Naive thymus-derived CD8-positive, alpha-beta T cell (primary cell): Measurements from ENCODE around the gene NGFR. TPM values are rescaled to one million over a fixed set of nuclear protein-coding genes. Genes with fewer than 3 reads are reported as not detected.
"Not testable (repeated sequence)": the region's sequence is repeated elsewhere in the genome, so short reads cannot be mapped to it uniquely, and the experiment has no call there.

Experiments used
- ATAC-seq, 2 donors: fragments of 150-1000 bp; cut with Tn5 transposase in 1 of 2; sonication (Bioruptor Pico), chemical (Tn5 transposase) in 1 of 2; 1 replicate in 1 of 2; 2 replicates in 1 of 2; pipeline ENCODE4 v1.10.0; 2021; ENCODE audit warnings: mild to moderate bottlenecking in 2 of 2, moderate library complexity in 2 of 2
- POLR2A ChIA-PET: fragments of 350-600 bp; sonication (Branson Sonifier 250); formaldehyde crosslinking; loops from one replicate; lab custom pipeline; 2021; ENCODE audit warnings: antibody characterized with exemption; lab: Charles Lee
- DNase-seq, 10 donors: peaks; one replicate each; pipeline versions ENCODE4 v3.0.0 to v3.0.0-alpha.2; 2020 to 2022
- H3K27ac Mint-ChIP-seq, 10 donors: one replicate each; pipeline ENCODE4 v1.8.0; 2020 to 2022; ENCODE audit warnings: mild to moderate bottlenecking in 10 of 10, mixed read lengths in 10 of 10, moderate library complexity in 4 of 10, inconsistent platforms in 1 of 10
- H3K27me3 Mint-ChIP-seq, 5 donors: one replicate each; pipeline ENCODE4 v1.8.0; 2021 to 2022; ENCODE audit warnings: mixed read lengths in 5 of 5
- H3K36me3 Mint-ChIP-seq, 3 donors: one replicate each; pipeline ENCODE4 v1.8.0; 2020 to 2022; ENCODE audit warnings: mixed read lengths in 3 of 3, mild to moderate bottlenecking in 2 of 3, inconsistent platforms in 1 of 3
- H3K4me1 Mint-ChIP-seq, 4 donors: one replicate each; pipeline ENCODE4 v1.8.0; 2021 to 2022; ENCODE audit warnings: mixed read lengths in 4 of 4
- H3K4me3 Mint-ChIP-seq, 10 donors: one replicate each; pipeline ENCODE4 v1.8.0; 2020 to 2022; ENCODE audit warnings: mild to moderate bottlenecking in 10 of 10, mixed read lengths in 10 of 10, moderate library complexity in 6 of 10, inconsistent platforms in 1 of 10
- H3K9me3 Mint-ChIP-seq, 9 donors: one replicate each; pipeline ENCODE4 v1.8.0; 2020 to 2022; ENCODE audit warnings: mixed read lengths in 9 of 9, mild to moderate bottlenecking in 3 of 9, inconsistent platforms in 1 of 9, moderate library complexity in 1 of 9
- polyA plus RNA-seq, 3 donors: library from polyadenylated mRNA; unstranded; fragments of 300-500 nt; fragmentation: Illumina TruSeq; gene quantifications; one replicate each; pipeline ENCODE4 v1.2.3, GENCODE V29; 2021
- total RNA-seq, 8 experiments: library from RNA in 2 of 8; stranded (reverse) in 2 of 8; gene quantifications; one replicate each; pipeline ENCODE4 v1.2.3 and lab custom pipeline; 2021 to 2026

NGFR gene
- total and polyA plus RNA-seq, 5 experiments from 2014 or later: 0.47 TPM; not detected in 4

DNA sequence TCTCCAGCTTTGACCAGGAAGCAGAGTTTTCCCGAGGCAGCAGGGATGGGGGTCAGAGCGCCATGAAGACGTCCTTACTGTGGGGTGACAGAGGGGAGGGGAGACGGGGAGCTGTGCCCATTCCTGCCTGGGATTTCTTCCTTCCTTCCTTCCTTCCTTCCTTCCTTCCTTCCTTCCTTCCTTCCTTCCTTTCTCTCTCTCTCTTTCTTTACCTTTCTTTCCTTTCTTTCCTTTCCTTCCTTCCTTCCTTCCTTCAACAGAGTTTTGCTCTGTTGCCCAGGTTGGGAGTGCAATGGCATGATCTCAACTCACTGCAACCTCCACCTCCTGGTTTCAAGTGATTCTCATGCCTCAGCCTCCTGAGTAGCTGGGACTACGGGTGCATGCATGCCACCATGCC, 7.6 kb downstream of the NGFR start:
- peaks cover under 1 to 11% (median 7%) of the 10 kb centered on the region in 4 donors for H3K4me1 Mint-ChIP-seq
- ATAC-seq, H3K4me3 Mint-ChIP-seq, H3K9me3 Mint-ChIP-seq, H3K36me3 Mint-ChIP-seq, DNase-seq, POLR2A ChIA-PET: not testable (repeated sequence)
- H3K27ac Mint-ChIP-seq: peak overlapping the region in 2 of 10 donors; percentile 4 to 38
- peaks cover 34 to 96% (median 74%) of the 10 kb centered on the region in 5 donors for H3K27me3 Mint-ChIP-seq

DNA sequence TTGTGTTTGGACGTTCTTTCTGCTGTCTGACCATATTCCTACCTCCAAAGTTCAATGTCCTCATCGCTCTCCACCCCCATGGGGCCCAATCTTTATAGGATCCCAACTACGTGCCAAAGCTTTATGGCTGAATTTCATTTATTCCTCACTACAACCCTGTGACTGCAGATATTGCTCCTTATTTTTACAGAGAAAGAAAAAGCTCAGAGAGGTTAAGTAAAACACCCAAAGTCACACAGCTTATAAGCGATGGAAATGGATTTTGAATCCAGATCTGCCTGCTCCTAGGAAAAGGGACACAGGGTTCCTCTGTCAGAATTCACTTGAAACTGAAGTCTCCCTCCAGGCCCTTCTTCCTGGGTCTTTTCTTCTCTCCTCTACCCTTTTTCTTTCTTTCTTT, 9.3 kb downstream of the NGFR start:
- Mint-ChIP-seq H3K4me1 (no peaks in the 10 kb centered on the region), H3K9me3 (no peaks in the 10 kb centered on the region), H3K27me3 (peaks cover 25 to 90% (median 66%) of the 10 kb centered on the region in 5 donors), H3K4me3 (no peak overlapping the region), H3K36me3 (no peaks in the 10 kb centered on the region), H3K27ac (no peak overlapping the region)
- POLR2A ChIA-PET: no interaction called here
- ATAC-seq: no peak
- DNase-seq: no peak

DNA sequence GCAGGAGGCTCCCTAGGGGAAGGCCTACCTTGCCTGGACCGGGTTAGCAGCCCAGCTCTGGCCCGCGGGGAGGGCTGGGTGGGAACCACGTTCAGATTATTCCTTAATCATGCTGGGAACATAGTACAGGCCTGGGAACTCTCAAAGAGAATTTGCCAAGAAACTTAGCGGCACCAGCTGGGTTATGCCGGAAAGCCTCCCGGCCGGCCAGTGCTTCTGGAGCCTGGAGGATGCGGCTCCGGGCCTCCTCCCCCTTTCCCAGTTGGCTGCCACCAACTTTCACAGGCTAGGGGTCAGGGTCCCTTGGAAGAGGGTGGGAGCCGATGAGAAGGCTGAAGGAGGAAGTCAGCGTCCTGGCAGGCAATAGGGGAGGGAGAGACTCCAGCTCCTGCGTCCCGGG, 10.8 kb downstream of the NGFR start:
- Mint-ChIP-seq H3K27me3 (peaks cover 21 to 86% (median 53%) of the 10 kb centered on the region in 5 donors), H3K27ac (no peak overlapping the region), H3K36me3 (no peaks in the 10 kb centered on the region), H3K4me3 (no peak overlapping the region), H3K9me3 (no peaks in the 10 kb centered on the region), H3K4me1 (no peaks in the 10 kb centered on the region)
- no peak for DNase-seq
- ATAC-seq: no peak
- POLR2A ChIA-PET: no interaction called here

DNA sequence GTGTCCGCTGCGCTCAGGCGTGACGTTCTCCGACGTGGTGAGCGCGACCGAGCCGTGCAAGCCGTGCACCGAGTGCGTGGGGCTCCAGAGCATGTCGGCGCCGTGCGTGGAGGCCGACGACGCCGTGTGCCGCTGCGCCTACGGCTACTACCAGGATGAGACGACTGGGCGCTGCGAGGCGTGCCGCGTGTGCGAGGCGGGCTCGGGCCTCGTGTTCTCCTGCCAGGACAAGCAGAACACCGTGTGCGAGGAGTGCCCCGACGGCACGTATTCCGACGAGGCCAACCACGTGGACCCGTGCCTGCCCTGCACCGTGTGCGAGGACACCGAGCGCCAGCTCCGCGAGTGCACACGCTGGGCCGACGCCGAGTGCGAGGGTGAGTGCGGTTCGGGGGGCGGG, 11.2 kb downstream of the NGFR start:
- POLR2A ChIA-PET: no interaction called here
- no peak for ATAC-seq
- Mint-ChIP-seq H3K4me3 (no peak overlapping the region), H3K27ac (no peak overlapping the region), H3K36me3 (no peaks in the 10 kb centered on the region), H3K4me1 (no peaks in the 10 kb centered on the region), H3K27me3 (peaks cover 21 to 82% (median 51%) of the 10 kb centered on the region in 5 donors), H3K9me3 (no peaks in the 10 kb centered on the region)
- DNase-seq: no peak

DNA sequence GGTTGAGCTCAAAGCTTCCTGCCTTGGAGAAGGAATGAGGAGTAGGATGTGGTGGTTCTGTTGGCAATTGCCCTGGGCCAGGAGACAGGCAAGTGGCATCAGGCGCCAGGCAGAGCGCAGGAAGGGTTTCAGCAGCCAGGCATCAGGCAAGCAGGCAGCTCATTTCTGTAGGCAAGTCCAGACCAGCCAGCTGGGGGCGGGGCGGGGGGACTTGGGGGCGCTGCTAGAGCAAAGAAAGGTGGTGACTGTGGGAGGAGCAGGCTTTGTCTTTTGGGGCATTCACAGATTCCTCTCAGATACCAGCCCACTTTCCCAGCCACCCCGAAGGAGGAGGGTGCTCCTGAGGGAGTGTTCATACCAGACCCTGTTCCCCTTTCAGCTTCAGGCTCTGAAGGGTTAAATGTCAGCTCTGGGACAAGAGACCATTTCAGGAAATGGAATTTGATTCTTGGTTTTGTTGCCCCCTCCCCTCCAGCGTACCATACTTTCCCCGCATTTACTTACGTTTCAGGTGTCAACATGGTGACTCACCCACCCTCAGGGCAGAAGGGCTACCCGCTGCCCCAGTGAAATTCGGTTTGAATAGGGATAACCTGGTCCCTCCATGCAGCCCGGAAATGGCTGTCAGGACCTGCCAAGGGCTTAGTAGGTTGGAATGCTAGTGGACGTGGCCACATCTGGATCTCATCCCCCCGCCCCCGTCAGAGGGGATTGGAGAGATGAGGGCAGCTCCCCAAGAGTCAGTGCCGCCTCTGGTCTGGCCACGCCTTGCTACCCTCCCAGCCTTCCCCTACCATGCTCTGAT, 13.2 kb downstream of the NGFR start:
- DNase-seq (no peak), ATAC-seq (no peak)
- Mint-ChIP-seq H3K4me1 (no peaks in the 10 kb centered on the region), H3K4me3 (no peak overlapping the region), H3K27me3 (peaks cover 17 to 67% (median 36%) of the 10 kb centered on the region in 5 donors), H3K27ac (no peak overlapping the region), H3K9me3 (no peaks in the 10 kb centered on the region), H3K36me3 (no peaks in the 10 kb centered on the region)
- POLR2A ChIA-PET: no interaction called here

DNA sequence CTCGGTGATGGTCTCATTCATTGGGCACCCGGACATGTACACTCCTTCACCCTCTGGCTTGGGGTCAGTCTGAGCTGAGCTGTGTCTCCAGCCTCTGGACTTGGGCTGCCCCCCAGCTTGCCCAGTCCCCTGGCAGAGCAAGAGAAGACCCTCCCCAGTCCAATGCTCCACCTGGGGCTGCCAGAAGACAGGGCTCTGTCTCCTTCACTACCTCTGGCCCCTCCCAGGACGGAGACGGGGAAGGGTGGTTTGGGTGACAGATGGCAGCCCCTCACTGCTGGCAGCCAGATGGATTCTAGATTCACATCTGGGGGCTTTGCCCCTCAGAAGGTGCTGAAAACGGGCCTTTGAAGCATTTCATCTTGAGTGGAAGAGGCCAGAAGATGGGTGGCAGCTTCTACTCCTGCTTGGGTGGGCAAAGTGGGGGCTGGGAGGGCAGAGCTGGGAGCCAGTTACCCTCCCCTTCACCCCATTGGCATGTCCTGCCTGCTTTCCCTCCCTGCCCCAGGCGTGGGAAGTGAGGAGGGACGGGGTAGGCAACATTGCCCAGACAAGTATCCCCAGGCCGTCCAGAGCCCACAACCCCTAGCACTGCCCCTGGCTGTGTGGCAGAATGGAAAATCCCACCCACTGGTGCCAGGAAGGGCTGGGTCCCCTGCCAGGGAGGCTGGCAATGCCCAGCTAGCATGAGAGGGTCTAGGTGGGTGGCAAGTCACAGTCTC, 13.9 kb downstream of the NGFR start:
- no peak overlapping the region for H3K27ac Mint-ChIP-seq
- H3K27me3 Mint-ChIP-seq: peaks cover 12 to 59% (median 30%) of the 10 kb centered on the region in 5 donors
- H3K36me3 Mint-ChIP-seq: no peaks in the 10 kb centered on the region
- no peak overlapping the region for H3K4me3 Mint-ChIP-seq
- POLR2A ChIA-PET: interaction anchor here (1.2 kb wide), 1 partner anchor 11 kb away, joined by 3 read pairs; no protein-coding TSS in a partner anchor
- peaks cover 0 to 2% (median 0%) of the 10 kb centered on the region in 4 donors for H3K4me1 Mint-ChIP-seq
- DNase-seq (peak in 1 of 10 donors; percentile 59), ATAC-seq (no peak)
- no peaks in the 10 kb centered on the region for H3K9me3 Mint-ChIP-seq

DNA sequence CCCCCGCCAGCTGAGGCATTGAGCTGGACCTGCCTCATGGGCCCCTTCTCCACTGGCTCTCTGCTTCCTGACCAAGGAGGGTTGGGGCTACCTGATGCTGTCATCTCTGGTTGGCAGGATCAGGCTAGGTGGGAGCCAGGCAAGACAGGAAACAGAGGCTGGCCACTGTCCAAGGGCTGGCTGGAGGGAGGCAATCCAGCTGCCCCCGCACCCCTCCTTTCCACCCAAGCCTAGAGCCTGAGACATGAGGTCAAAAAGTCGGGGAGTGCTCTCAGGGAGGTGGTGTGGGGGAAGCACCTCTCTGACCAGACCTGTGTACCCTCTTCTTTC, 14.5 kb downstream of the NGFR start:
- no peaks in the 10 kb centered on the region for H3K9me3 Mint-ChIP-seq
- peaks cover 9 to 55% (median 25%) of the 10 kb centered on the region in 5 donors for H3K27me3 Mint-ChIP-seq
- POLR2A ChIA-PET: interaction anchor here (1.2 kb wide), 1 partner anchor 11 kb away, joined by 3 read pairs; no protein-coding TSS in a partner anchor
- H3K27ac Mint-ChIP-seq: no peak overlapping the region
- no peaks in the 10 kb centered on the region for H3K36me3 Mint-ChIP-seq
- no peak overlapping the region for H3K4me3 Mint-ChIP-seq
- DNase-seq (peak in 1 of 10 donors; percentile 61), ATAC-seq (no peak)
- peaks cover 0 to 2% (median 0%) of the 10 kb centered on the region in 4 donors for H3K4me1 Mint-ChIP-seq

DNA sequence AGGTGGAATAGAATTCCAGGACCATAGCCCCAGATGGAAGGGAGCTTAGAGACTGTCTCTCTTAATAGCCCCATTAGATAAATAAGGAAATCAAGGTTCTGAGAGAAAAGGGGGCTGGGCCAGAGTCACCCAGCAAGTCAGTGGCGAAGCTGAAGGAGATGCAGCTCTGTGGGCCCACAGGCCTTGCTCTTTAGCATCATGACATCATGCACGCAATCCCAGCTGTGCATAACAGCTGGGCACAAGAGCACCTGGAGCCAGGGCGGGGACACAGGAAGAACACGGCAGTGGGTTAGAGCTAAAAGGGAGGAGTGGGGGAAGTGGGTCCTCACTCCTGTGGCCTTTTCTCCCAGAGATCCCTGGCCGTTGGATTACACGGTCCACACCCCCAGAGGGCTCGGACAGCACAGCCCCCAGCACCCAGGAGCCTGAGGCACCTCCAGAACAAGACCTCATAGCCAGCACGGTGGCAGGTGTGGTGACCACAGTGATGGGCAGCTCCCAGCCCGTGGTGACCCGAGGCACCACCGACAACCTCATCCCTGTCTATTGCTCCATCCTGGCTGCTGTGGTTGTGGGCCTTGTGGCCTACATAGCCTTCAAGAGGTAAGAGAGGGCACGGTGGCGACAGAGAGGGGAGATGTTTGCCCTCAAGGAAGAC, 15.1 kb downstream of the NGFR start:
- H3K27ac Mint-ChIP-seq: no peak overlapping the region
- POLR2A ChIA-PET: no interaction called here
- no peaks in the 10 kb centered on the region for H3K9me3 Mint-ChIP-seq
- no peak overlapping the region for H3K4me3 Mint-ChIP-seq
- DNase-seq (peak in 1 of 10 donors; percentile 47), ATAC-seq (no peak)
- H3K27me3 Mint-ChIP-seq: peaks cover 6 to 49% (median 20%) of the 10 kb centered on the region in 5 donors
- H3K4me1 Mint-ChIP-seq: peaks cover 0 to 2% (median 0%) of the 10 kb centered on the region in 4 donors
- no peaks in the 10 kb centered on the region for H3K36me3 Mint-ChIP-seq

DNA sequence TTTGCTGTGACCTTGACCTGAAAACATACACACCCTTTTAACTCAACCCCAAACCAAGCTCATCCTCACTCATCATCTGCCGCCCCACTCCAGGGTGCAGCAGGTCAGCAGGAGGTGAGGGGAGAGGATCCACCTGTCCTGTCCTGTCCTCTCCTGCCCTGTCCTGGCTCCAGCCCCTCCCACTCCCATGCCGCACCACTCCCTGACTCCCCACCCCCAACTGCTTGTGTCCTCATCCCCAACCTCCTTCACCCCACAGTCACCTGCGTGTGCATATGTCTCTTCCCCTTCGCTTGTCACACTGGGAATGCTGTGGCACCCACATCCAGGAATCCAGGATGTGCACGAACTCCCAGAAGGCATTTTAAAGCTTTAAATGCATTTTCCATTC, 15.6 kb downstream of the NGFR start:
- DNase-seq (peak in 1 of 10 donors; percentile 18), ATAC-seq (no peak)
- POLR2A ChIA-PET: no interaction called here
- Mint-ChIP-seq H3K4me3 (no peak overlapping the region), H3K9me3 (no peaks in the 10 kb centered on the region), H3K4me1 (peaks cover 0 to 2% (median 0%) of the 10 kb centered on the region in 4 donors), H3K27me3 (peaks cover 4 to 44% (median 17%) of the 10 kb centered on the region in 5 donors), H3K36me3 (no peaks in the 10 kb centered on the region), H3K27ac (no peak overlapping the region)

DNA sequence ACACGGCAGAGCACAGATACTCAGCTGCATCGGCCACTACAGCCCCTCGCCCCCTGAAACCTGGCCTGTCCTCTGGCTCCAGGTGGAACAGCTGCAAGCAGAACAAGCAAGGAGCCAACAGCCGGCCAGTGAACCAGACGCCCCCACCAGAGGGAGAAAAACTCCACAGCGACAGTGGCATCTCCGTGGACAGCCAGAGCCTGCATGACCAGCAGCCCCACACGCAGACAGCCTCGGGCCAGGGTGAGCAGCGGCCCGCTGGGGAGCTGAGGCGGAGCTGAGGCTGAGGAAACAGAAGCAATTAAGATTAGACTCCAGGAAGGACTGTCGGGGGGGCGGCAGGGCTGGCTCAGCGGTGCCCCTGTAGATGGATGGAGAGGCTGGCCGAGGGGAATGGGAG, 16.7 kb downstream of the NGFR start:
- no peaks in the 10 kb centered on the region for H3K9me3 Mint-ChIP-seq
- no peak for ATAC-seq
- peaks cover 4 to 38% (median 11%) of the 10 kb centered on the region in 5 donors for H3K27me3 Mint-ChIP-seq
- H3K4me1 Mint-ChIP-seq: peaks cover 0 to 2% (median 0%) of the 10 kb centered on the region in 4 donors
- H3K36me3 Mint-ChIP-seq: no peaks in the 10 kb centered on the region
- H3K27ac Mint-ChIP-seq: no peak overlapping the region
- no peak overlapping the region for H3K4me3 Mint-ChIP-seq
- peak in 1 of 10 donors; percentile 10 for DNase-seq
- POLR2A ChIA-PET: no interaction called here

DNA sequence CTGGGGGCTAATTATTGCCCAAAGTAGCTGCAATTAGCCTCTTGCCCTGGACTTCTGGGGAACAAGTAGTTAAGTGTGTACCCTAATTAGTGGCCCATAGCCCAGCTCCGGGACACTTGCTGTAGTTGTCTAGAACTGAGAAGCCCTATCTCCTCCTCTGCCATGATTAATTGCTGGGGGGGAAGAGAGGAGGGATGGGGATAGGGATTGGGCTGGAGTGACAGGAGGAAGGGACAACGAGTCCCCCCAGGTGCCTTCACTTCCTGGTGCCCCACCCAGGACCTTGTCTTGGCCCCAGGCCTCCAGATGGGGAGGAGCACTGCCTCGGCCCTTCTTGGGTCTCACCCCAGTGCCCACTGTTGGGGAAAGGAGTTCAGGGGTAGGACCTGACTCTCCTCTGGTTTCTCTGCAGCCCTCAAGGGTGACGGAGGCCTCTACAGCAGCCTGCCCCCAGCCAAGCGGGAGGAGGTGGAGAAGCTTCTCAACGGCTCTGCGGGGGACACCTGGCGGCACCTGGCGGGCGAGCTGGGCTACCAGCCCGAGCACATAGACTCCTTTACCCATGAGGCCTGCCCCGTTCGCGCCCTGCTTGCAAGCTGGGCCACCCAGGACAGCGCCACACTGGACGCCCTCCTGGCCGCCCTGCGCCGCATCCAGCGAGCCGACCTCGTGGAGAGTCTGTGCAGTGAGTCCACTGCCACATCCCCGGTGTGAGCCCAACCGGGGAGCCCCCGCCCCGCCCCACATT, 17.4 kb downstream of the NGFR start:
- POLR2A ChIA-PET: no interaction called here
- DNase-seq: peak in 1 of 10 donors; percentile 57

DNA sequence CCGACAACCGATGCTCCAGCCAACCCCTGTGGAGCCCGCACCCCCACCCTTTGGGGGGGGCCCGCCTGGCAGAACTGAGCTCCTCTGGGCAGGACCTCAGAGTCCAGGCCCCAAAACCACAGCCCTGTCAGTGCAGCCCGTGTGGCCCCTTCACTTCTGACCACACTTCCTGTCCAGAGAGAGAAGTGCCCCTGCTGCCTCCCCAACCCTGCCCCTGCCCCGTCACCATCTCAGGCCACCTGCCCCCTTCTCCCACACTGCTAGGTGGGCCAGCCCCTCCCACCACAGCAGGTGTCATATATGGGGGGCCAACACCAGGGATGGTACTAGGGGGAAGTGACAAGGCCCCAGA, 17.9 kb downstream of the NGFR start:
- Mint-ChIP-seq H3K4me3 (no peak overlapping the region), H3K27me3 (peaks cover 0 to 27% (median 4%) of the 10 kb centered on the region in 5 donors), H3K4me1 (peaks cover 0 to 2% (median 0%) of the 10 kb centered on the region in 4 donors), H3K27ac (no peak overlapping the region), H3K36me3 (no peaks in the 10 kb centered on the region), H3K9me3 (no peaks in the 10 kb centered on the region)
- POLR2A ChIA-PET: no interaction called here
- DNase-seq: peak in 1 of 10 donors; percentile 40
- ATAC-seq: no peak

More for the DNA sequence above, 17.4 kb downstream of the NGFR start:
- no peak for ATAC-seq
- Mint-ChIP-seq H3K9me3 (no peaks in the 10 kb centered on the region), H3K27me3 (peaks cover 4 to 31% (median 7%) of the 10 kb centered on the region in 5 donors), H3K27ac (no peak overlapping the region), H3K36me3 (no peaks in the 10 kb centered on the region), H3K4me3 (no peak overlapping the region), H3K4me1 (peaks cover 0 to 2% (median 0%) of the 10 kb centered on the region in 4 donors)
